Right atrium auricular region (tissue), 2 donors: ENCODE measurements around the gene DNAH9. TPM values are rescaled to one million over a fixed set of nuclear protein-coding genes. Genes with fewer than 3 reads are reported as not detected.

Experiments used
- DNase-seq: peaks from one replicate; pipeline ENCODE4 v3.0.0-alpha.2; 2019; ENCODE audit warnings: low spot score
- H3K27ac ChIP-seq, 2 donors: fragments of 200-600 bp; sonication (generic); 1 replicate in 1 of 2; 2 replicates in 1 of 2; pipeline ENCODE4 v1.5.1; 2016 to 2019
- H3K27me3 ChIP-seq, 2 donors: fragments of 200-600 bp; sonication (generic); one replicate each; pipeline versions ENCODE4 v1.5.1 to v1.6.0; 2017 to 2019
- H3K36me3 ChIP-seq: fragments of 200-600 bp; sonication (generic); one replicate; pipeline ENCODE4 v1.5.1; 2016
- H3K4me1 ChIP-seq, 2 donors: fragments of 200-600 bp; sonication (generic); one replicate each; pipeline versions ENCODE4 v1.5.1 to v1.6.0; 2017 to 2019
- H3K4me3 ChIP-seq, 2 donors: fragments of 200-600 bp; sonication (generic); 1 replicate in 1 of 2; 2 replicates in 1 of 2; pipeline ENCODE4 v1.5.1; 2017 to 2019; ENCODE audit warnings: mild to moderate bottlenecking in 1 of 2, moderate library complexity in 1 of 2
- H3K9me3 ChIP-seq, 2 donors: fragments of 200-600 bp; sonication (generic); one replicate each; pipeline ENCODE4 v1.5.1; 2019
- total RNA-seq, 2 donors: library from RNA; depleted of rRNA; stranded (reverse); fragments of >200 nt; gene quantifications; one replicate each; pipeline ENCODE4 v1.1.0, GENCODE V29; 2016
- TF ChIP-seq, protein P1 (sequence below), 2 donors: fragments of 200-600 bp; sonication (generic); IDR thresholded peaks; one replicate each; pipeline ENCODE4 v1.5.1; 2019; ENCODE audit warnings: antibody characterized with exemption in 2 of 2

The DNAH9 gene
- total RNA-seq, 2 donors from 2014 or later, result 0.63 TPM; not detected in 1

DNA sequence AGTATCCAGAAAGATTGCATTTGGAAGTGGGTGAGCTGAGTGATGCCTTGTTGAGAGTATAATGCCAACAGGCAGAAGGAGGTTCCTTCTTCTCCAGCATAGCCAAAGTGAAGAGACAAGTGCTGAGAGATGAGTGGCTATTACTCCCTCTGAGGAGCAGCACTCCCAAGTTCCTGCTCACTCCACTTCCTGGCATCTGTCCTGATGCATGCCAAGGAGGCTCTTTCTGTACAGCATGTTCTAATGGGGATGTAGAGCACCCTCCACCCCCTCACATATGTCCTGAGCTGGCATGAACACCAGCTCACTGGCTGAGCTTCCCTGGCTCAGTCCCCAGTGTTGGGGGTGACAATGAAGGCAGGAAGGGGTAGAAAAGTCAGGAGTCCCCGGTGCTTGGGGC is 44.2 kb upstream of the DNAH9 start:
- H3K4me1 ChIP-seq, result no peaks in the 10 kb centered on the region
- TF ChIP-seq, protein P1, sequence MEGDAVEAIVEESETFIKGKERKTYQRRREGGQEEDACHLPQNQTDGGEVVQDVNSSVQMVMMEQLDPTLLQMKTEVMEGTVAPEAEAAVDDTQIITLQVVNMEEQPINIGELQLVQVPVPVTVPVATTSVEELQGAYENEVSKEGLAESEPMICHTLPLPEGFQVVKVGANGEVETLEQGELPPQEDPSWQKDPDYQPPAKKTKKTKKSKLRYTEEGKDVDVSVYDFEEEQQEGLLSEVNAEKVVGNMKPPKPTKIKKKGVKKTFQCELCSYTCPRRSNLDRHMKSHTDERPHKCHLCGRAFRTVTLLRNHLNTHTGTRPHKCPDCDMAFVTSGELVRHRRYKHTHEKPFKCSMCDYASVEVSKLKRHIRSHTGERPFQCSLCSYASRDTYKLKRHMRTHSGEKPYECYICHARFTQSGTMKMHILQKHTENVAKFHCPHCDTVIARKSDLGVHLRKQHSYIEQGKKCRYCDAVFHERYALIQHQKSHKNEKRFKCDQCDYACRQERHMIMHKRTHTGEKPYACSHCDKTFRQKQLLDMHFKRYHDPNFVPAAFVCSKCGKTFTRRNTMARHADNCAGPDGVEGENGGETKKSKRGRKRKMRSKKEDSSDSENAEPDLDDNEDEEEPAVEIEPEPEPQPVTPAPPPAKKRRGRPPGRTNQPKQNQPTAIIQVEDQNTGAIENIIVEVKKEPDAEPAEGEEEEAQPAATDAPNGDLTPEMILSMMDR (IDR thresholded peaks at IDR 0.05), result no peak
- H3K9me3 ChIP-seq, result no peaks in the 10 kb centered on the region
- H3K27ac ChIP-seq, result no peak overlapping the region
- no peaks in the 10 kb centered on the region for H3K27me3 ChIP-seq
- DNase-seq, result no peak
- H3K36me3 ChIP-seq, result no peaks in the 10 kb centered on the region
- no peak overlapping the region for H3K4me3 ChIP-seq

DNA sequence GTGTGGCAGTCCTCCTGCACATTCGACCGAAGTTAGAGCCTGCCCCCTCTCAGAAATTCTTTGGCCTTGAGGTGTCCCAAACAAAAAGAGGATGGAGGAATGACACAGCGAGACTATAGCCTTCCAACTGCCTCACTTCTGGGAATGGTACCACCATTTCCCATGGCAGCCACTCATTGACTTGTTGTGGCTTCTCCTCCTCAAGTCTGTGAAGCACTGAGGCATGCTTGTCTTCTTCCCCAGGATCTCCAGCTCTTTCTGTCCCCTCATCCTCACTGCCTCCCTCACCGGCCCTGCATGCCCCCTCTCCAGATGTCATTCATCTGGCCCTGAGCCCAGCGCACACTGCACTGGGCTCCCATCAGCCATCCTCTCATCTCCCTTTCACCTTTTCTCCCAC is 43.7 kb upstream of the DNAH9 start:
- TF ChIP-seq, protein P1 (IDR thresholded peaks at IDR 0.05), result no peak
- Histone ChIP-seq H3K27ac (no peak overlapping the region), H3K27me3 (no peaks in the 10 kb centered on the region), H3K4me1 (no peaks in the 10 kb centered on the region), H3K36me3 (no peaks in the 10 kb centered on the region), H3K9me3 (no peaks in the 10 kb centered on the region), H3K4me3 (no peak overlapping the region)
- no peak for DNase-seq

DNA sequence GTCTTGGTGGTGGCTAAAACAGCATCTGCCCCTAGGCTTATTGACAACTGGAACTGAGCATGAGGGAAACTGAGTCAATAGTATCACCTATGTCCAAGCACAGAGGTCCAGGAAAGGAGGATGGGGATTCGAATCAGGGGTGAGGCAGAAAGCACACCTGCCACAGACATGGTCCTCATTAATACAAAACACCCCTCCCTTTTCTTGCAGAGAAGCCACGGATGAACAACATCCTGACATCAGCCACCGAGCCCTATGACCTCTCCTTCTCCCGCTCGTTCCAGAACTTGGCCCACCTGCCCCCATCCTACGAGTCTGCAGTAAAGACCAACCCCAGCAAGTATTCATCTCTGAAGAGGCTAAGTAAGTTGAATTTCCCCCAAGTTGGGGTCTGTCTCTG is 42.7 kb upstream of the DNAH9 start:
- H3K27me3 ChIP-seq, result no peaks in the 10 kb centered on the region
- H3K4me1 ChIP-seq, result no peaks in the 10 kb centered on the region
- H3K27ac ChIP-seq, result no peak overlapping the region
- H3K4me3 ChIP-seq, result no peak overlapping the region
- H3K9me3 ChIP-seq, result no peaks in the 10 kb centered on the region
- H3K36me3 ChIP-seq, result no peaks in the 10 kb centered on the region
- no peak for DNase-seq
- TF ChIP-seq, protein P1 (IDR thresholded peaks at IDR 0.05), result no peak

DNA sequence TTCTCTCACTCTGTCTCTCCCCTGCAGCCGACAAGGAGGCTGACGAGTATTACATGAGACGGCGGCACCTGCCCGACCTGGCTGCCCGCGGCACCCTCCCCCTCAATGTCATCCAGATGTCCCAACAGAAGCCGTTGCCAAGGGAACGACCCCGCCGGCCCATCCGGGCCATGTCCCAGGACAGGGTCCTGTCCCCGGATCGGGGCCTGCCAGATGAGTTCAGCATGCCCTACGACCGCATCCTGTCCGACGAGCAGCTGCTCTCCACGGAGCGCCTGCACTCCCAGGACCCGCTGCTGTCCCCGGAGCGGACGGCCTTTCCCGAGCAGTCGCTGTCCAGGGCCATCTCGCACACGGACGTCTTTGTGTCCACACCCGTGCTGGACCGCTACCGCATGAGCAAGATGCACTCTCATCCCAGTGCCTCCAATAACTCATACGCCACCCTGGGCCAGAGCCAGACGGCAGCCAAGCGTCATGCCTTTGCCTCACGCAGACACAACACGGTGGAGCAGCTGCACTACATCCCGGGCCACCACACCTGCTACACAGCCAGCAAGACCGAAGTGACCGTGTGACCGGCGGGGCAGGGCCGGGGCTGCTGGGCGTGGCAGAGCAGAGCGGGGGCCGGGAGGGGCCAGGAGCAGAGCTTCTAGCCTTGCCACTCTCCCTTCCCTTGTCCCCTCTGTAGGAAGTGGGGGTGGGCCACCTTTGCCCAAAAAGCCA is 40.4 kb upstream of the DNAH9 start:
- Histone ChIP-seq H3K4me3 (no peak overlapping the region), H3K9me3 (no peaks in the 10 kb centered on the region), H3K27ac (no peak overlapping the region), H3K36me3 (no peaks in the 10 kb centered on the region), H3K4me1 (no peaks in the 10 kb centered on the region), H3K27me3 (no peaks in the 10 kb centered on the region)
- DNase-seq, result no peak
- TF ChIP-seq, protein P1 (IDR thresholded peaks at IDR 0.05), result no peak

DNA sequence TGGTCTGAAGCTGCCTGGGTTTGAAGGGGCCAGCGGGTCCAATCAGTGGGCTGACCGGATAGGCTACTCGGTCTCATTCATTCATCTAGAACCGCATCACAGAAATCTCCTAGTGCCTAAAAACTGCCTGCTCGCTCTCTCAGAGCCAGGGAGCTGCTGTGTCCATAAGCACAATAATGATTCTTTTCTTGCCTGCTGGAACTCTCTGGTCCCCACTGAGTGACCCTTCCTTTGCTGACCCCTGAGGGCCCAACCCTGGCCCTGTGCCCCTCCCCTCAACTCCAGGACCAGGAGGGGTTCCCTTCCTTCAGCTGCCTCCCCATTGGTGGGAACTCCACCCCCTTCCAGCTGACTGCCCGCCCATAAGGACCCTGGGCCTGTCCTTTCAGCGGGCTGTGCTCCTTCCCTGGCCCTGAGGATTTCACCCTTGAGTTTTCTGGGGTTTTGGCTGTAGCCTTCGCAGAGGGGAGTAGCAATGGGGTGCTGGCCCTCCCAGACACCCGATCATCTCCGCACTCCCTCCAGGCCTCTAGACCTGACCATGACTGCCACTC is 39.5 kb upstream of the DNAH9 start:
- H3K36me3 ChIP-seq, result no peaks in the 10 kb centered on the region
- H3K27ac ChIP-seq, result no peak overlapping the region
- DNase-seq, result no peak
- H3K4me1 ChIP-seq, result no peaks in the 10 kb centered on the region
- no peak overlapping the region for H3K4me3 ChIP-seq
- H3K9me3 ChIP-seq, result no peaks in the 10 kb centered on the region
- TF ChIP-seq, protein P1 (IDR thresholded peaks at IDR 0.05), result no peak
- H3K27me3 ChIP-seq, result no peaks in the 10 kb centered on the region

DNA sequence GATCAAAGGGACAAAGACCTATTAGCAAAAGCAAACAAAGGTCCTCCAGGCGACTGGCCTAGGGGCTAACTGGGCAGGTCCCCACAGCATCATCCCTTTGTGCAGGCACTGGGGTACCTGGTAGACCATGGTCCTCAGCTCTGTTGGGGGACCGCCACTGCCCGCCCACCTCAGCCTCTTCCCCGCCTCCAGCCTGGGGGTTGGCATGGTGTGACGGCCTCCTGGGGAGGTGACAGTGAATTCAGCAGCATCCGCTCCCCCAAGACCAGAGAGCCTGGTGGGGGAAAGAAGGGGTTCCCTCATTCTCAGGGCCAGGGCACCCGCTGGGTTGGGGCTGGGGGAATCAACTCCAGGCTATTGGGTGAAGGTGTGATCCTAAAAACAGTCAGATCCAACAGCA is 38.7 kb upstream of the DNAH9 start:
- Histone ChIP-seq H3K27ac (no peak overlapping the region), H3K36me3 (no peaks in the 10 kb centered on the region), H3K27me3 (no peaks in the 10 kb centered on the region), H3K4me3 (no peak overlapping the region), H3K9me3 (no peaks in the 10 kb centered on the region), H3K4me1 (no peaks in the 10 kb centered on the region)
- no peak for DNase-seq
- TF ChIP-seq, protein P1 (IDR thresholded peaks at IDR 0.05), result no peak
